Cardiac fibroblast (primary cell): ENCODE data around the gene ZBED1.

Experiments used
- DNase-seq, 2 donors: peaks; one replicate each; pipeline versions ENCODE4 v3.0.0 to v3.0.0-alpha.2; 2010; ENCODE audit warnings: low read depth in 2 of 2
- H3K4me3 ChIP-seq, 2 donors: replicated peaks in 1 of 2; 1 replicate in 1 of 2; 2 replicates in 1 of 2; pipeline ENCODE4 v1.5.1; 2011; ENCODE audit warnings: low read depth in 2 of 2, low read length in 2 of 2, mild to moderate bottlenecking in 2 of 2, moderate library complexity in 1 of 2
- CTCF ChIP-seq: IDR thresholded peaks from one replicate; pipeline ENCODE4 v1.5.1; 2011; ENCODE audit warnings: low read depth, mild to moderate bottlenecking, low read length, inconsistent platforms

Gene ZBED1

GRCh38 chrX:2542826-2543521 is 42.2 kb upstream of the ZBED1 start:
- no peak for DNase-seq

GRCh38 chrX:2541603-2542002 is 40.8 kb upstream of the ZBED1 start:
- no peak for TF ChIP-seq CTCF
- no peak for DNase-seq
- H3K4me3 ChIP-seq: no peak overlapping the region

More at GRCh38 chrX:2542826-2543521, 42.2 kb upstream of the ZBED1 start:
- H3K4me3 ChIP-seq: no peak overlapping the region
- TF ChIP-seq CTCF: no peak

GRCh38 chrX:2540426-2540947 is 39.7 kb upstream of the ZBED1 start:
- no peak for TF ChIP-seq CTCF
- no peak overlapping the region for H3K4me3 ChIP-seq
- DNase-seq: no peak

GRCh38 chrX:2539586-2539985 is 38.8 kb upstream of the ZBED1 start:
- no peak for DNase-seq
- H3K4me3 ChIP-seq: no peak overlapping the region
- no peak for TF ChIP-seq CTCF

- no peak for DNase-seq
- H3K4me3 ChIP-seq: no peak overlapping the region
- TF ChIP-seq CTCF: no peak
Measured at GRCh38 chrX:2538031-2538757, 37.4 kb upstream of the ZBED1 start.

GRCh38 chrX:2536974-2537373 is 36.2 kb upstream of the ZBED1 start:
- DNase-seq: no peak
- no peak overlapping the region for H3K4me3 ChIP-seq
- TF ChIP-seq CTCF: no peak
